ELF-1 (cell line): ENCODE results near the gene SMAD7.

Experiments used
- DNase-seq: peaks from one replicate; pipeline ENCODE4 v3.0.0-alpha.2; 2016; ENCODE audit warnings: low read depth, low spot score

The SMAD7 gene

GRCh38 chr18:48894799-48895346 lies 55.9 kb downstream of the SMAD7 start:
- no peak for DNase-seq

- peak; percentile 52 for DNase-seq
These were observed 56.9 kb downstream of the SMAD7 start for GRCh38 chr18:48893608-48894600.

GRCh38 chr18:48893061-48893607 lies 57.6 kb downstream of the SMAD7 start:
- DNase-seq = no peak

- DNase-seq = no peak
These were observed 58.5 kb downstream of the SMAD7 start for GRCh38 chr18:48892146-48892855.

- no peak for DNase-seq
These were observed 59.0 kb downstream of the SMAD7 start for GRCh38 chr18:48891721-48892120.

- DNase-seq = no peak
These were observed 60.6 kb downstream of the SMAD7 start for GRCh38 chr18:48889981-48890762.

- DNase-seq = peak; percentile 89
These were observed 61.4 kb downstream of the SMAD7 start for GRCh38 chr18:48889115-48889941.

GRCh38 chr18:48888773-48889080 lies 62.0 kb downstream of the SMAD7 start:
- DNase-seq = no peak

- no peak for DNase-seq
These were observed 62.6 kb downstream of the SMAD7 start for GRCh38 chr18:48887905-48888772.

- DNase-seq = no peak
These were observed 63.4 kb downstream of the SMAD7 start for GRCh38 chr18:48887294-48887904.

GRCh38 chr18:48886520-48887293 lies 64.1 kb downstream of the SMAD7 start:
- no peak for DNase-seq

- no peak for DNase-seq
These were observed 64.8 kb downstream of the SMAD7 start for GRCh38 chr18:48885924-48886400.

GRCh38 chr18:48885266-48885923 lies 65.4 kb downstream of the SMAD7 start:
- DNase-seq = no peak

GRCh38 chr18:48884771-48885170 lies 66.0 kb downstream of the SMAD7 start:
- no peak for DNase-seq

- no peak for DNase-seq
These were observed 66.5 kb downstream of the SMAD7 start for GRCh38 chr18:48884306-48884705.

GRCh38 chr18:48882379-48882778 lies 68.4 kb downstream of the SMAD7 start:
- no peak for DNase-seq

- peak; percentile 56 for DNase-seq
These were observed 69.8 kb downstream of the SMAD7 start for GRCh38 chr18:48880931-48881330.

- DNase-seq = peak; percentile 91
These were observed 71.7 kb downstream of the SMAD7 start for GRCh38 chr18:48879008-48879431.
